CD4-positive, CD25-positive, alpha-beta regulatory T cell (primary cell): ENCODE data around the gene PRPF38B. TPM values are rescaled to one million over a fixed set of nuclear protein-coding genes. Genes with fewer than 3 reads are reported as not detected.
A peak's percentile ranks its signal among the peaks of the same experiment; 100 is the strongest.

Experiments
- ATAC-seq, 2 donors: fragments of 150-1000 bp; cut with Tn5 transposase; one replicate each; pipeline ENCODE4 v1.10.0; 2021; ENCODE audit warnings: low read depth in 2 of 2, moderate number of reproducible peaks in 2 of 2, moderate library complexity in 1 of 2
- DNase-seq, 3 donors: peaks; one replicate each; pipeline versions ENCODE4 v3.0.0 to v3.0.0-alpha.2; 2012 to 2022; ENCODE audit warnings: mixed read lengths in 1 of 3
- H3K27ac ChIP-seq: one replicate; pipeline ENCODE4 v1.7.0; 2013; ENCODE audit warnings: mild to moderate bottlenecking, low read length; ENCODE audit not compliant: insufficient read depth, poor library complexity, severe bottlenecking
- H3K27me3 ChIP-seq: one replicate; pipeline ENCODE4 v1.7.0; 2013; ENCODE audit warnings: low read length; ENCODE audit not compliant: control insufficient read depth, insufficient read depth
- H3K36me3 ChIP-seq: one replicate; pipeline ENCODE4 v1.7.0; 2013; ENCODE audit warnings: mild to moderate bottlenecking, low read length, moderate library complexity; ENCODE audit not compliant: control insufficient read depth, insufficient read depth
- H3K4me1 ChIP-seq: 2 replicates; pipeline ENCODE4 v1.7.0; 2013; ENCODE audit warnings: mild to moderate bottlenecking, low read length; ENCODE audit not compliant: insufficient read depth, control insufficient read depth, poor library complexity, severe bottlenecking
- H3K4me3 ChIP-seq: one replicate; pipeline ENCODE4 v1.7.0; 2013; ENCODE audit warnings: low read depth, mild to moderate bottlenecking, low read length, moderate library complexity
- H3K9me3 ChIP-seq, 2 experiments: 1 replicate in 1 of 2; 2 replicates in 1 of 2; pipeline ENCODE4 v1.7.0; 2013; ENCODE audit warnings: low read length in 2 of 2, mild to moderate bottlenecking in 1 of 2, moderate library complexity in 1 of 2; ENCODE audit not compliant: control insufficient read depth in 2 of 2
- H3K27ac Mint-ChIP-seq, 3 donors: one replicate each; pipeline ENCODE4 v1.8.0; 2020 to 2022; ENCODE audit warnings: mild to moderate bottlenecking in 3 of 3, mixed read lengths in 3 of 3, moderate library complexity in 2 of 3
- H3K27me3 Mint-ChIP-seq: one replicate; pipeline ENCODE4 v1.8.0; 2022; ENCODE audit warnings: mild to moderate bottlenecking, mixed read lengths
- H3K36me3 Mint-ChIP-seq: one replicate; pipeline ENCODE4 v1.8.0; 2020; ENCODE audit warnings: mixed read lengths
- H3K4me1 Mint-ChIP-seq, 4 donors: one replicate each; pipeline ENCODE4 v1.8.0; 2020 to 2022; ENCODE audit warnings: mixed read lengths in 4 of 4, mild to moderate bottlenecking in 1 of 4
- H3K4me3 Mint-ChIP-seq, 4 donors: one replicate each; pipeline ENCODE4 v1.8.0; 2020 to 2022; ENCODE audit warnings: mild to moderate bottlenecking in 4 of 4, mixed read lengths in 4 of 4, moderate library complexity in 3 of 4
- H3K9me3 Mint-ChIP-seq, 7 donors: one replicate each; pipeline ENCODE4 v1.8.0; 2020 to 2022; ENCODE audit warnings: mixed read lengths in 7 of 7, mild to moderate bottlenecking in 3 of 7, moderate library complexity in 2 of 7
- polyA plus RNA-seq, 4 donors: library from polyadenylated mRNA; unstranded; fragments of 300-500 nt; fragmentation: Illumina TruSeq; gene quantifications; one replicate each; pipeline ENCODE4 v1.2.3, GENCODE V29; 2021
- total RNA-seq: library from RNA; stranded (reverse); gene quantifications from one replicate; pipeline ENCODE4 v1.2.3, GENCODE V29; 2022

Gene PRPF38B
- total and polyA plus RNA-seq, 5 donors from 2014 or later = 18.9 to 132 (median 20.6) TPM

DNA sequence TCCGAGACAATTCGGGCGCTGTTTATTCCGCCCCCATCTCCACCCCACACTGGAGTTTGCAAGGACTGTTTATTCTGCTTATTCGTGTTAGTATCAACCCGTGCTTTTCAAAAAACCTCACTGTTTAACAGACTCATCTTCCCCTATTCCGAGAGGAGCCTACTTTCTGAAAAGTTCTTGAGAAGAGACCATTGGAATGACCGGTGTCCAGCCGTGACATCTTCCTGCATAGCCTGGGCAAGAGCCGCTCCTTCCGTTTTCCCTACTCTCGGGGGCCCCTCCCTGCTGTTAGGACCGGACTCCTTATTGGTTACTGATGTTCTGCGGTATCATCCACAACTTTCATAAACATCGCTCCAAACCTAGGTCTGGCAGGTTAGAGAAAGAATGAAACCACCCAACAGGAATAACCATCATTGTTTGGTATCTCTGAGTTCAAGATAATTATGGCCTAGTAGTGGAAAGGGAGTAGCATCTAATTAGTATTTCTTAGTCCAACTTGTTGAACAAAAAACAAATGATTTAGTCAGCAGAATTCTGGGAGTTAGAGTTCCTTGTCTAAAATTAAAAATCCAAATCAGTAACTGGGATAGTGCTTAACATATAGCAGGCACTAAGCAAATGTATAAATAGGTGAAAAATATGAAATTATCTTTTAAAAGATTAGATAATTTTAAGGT lies 55.2 kb downstream of the PRPF38B start:
- Histone ChIP-seq H3K27me3 (no peaks in the 10 kb centered on the region), H3K27ac (peak overlapping the region; percentile 92), H3K4me3 (peak overlapping the region; percentile 93), H3K4me1 (peaks cover 31% of the 10 kb centered on the region), H3K36me3 (peaks cover 1% of the 10 kb centered on the region), H3K9me3 (no peaks in the 10 kb centered on the region)
- ATAC-seq (no peak), DNase-seq (peak in 2 of 3 donors; percentile 35 to 44)
- Mint-ChIP-seq H3K27ac (peak overlapping the region; percentile 99), H3K9me3 (peaks cover 0 to 1% (median 0%) of the 10 kb centered on the region in 7 donors), H3K36me3 (peaks cover 10% of the 10 kb centered on the region), H3K4me1 (peaks cover 8 to 43% (median 37%) of the 10 kb centered on the region in 4 donors), H3K27me3 (peaks cover 6% of the 10 kb centered on the region), H3K4me3 (peak overlapping the region; percentile 92 to 100 (median 98))

DNA sequence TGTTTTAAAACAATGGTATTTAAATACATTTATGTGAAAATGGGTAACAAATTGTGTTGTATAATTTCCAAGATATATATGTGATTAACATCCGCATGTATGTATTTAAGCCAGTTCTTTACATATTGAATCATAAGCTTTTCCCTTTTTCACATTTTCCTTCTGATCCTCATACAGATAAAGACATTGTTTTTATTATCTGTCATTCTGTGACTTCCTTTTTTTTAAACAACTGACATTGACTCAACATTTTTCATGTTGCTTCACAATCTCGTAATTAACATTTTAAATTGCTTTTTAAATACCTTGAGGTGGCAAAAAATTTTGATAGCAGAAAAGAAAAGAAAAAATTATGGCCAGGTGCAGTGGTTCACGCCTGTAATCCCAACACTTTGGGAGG lies 55.8 kb downstream of the PRPF38B start:
- no peak for ATAC-seq
- peak overlapping the region; percentile 24 to 98 (median 94) for H3K4me3 Mint-ChIP-seq
- Histone ChIP-seq H3K4me3 (peak overlapping the region; percentile 93), H3K27me3 (no peaks in the 10 kb centered on the region), H3K9me3 (no peaks in the 10 kb centered on the region), H3K27ac (peak overlapping the region; percentile 92), H3K4me1 (peaks cover 31% of the 10 kb centered on the region), H3K36me3 (peaks cover 6% of the 10 kb centered on the region)
- peaks cover 13 to 49% (median 40%) of the 10 kb centered on the region in 4 donors for H3K4me1 Mint-ChIP-seq
- no peak for DNase-seq
- peaks cover 6% of the 10 kb centered on the region for H3K27me3 Mint-ChIP-seq
- peaks cover 0 to 1% (median 0%) of the 10 kb centered on the region in 7 donors for H3K9me3 Mint-ChIP-seq
- H3K36me3 Mint-ChIP-seq = peaks cover 15% of the 10 kb centered on the region
- H3K27ac Mint-ChIP-seq = peak overlapping the region; percentile 4 to 99 (median 70)

DNA sequence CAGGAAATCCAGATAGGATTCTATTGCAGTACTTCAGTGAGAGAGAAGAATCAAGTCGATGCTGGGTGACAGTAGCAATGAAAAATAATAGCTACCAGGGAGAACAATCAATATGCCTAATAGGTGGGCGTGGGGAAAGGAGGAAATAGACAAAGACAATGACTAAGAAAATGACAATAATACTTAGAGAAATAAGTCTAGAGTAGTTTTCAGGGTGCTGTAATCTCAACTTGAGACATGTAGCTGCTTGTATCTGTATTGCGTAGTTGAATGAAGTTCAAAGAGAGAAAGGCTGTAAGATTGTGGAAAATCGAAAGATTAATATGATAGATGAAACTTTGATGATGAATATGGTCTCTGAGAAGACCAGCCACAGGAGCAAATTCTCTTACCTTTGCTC lies 57.0 kb downstream of the PRPF38B start:
- no peaks in the 10 kb centered on the region for H3K9me3 ChIP-seq
- H3K9me3 Mint-ChIP-seq = peaks cover 0 to 1% (median 0%) of the 10 kb centered on the region in 7 donors
- no peak for DNase-seq
- peaks cover 10% of the 10 kb centered on the region for H3K36me3 ChIP-seq
- H3K27me3 ChIP-seq = no peaks in the 10 kb centered on the region
- peak overlapping the region; percentile 24 to 97 (median 68) for H3K4me3 Mint-ChIP-seq
- H3K4me1 ChIP-seq = peaks cover 31% of the 10 kb centered on the region
- H3K4me3 ChIP-seq = peak overlapping the region; percentile 23
- H3K27ac ChIP-seq = no peak overlapping the region
- peaks cover 18 to 53% (median 43%) of the 10 kb centered on the region in 4 donors for H3K4me1 Mint-ChIP-seq
- H3K27ac Mint-ChIP-seq = peak overlapping the region; percentile 0 to 53 (median 26)
- peaks cover 6% of the 10 kb centered on the region for H3K27me3 Mint-ChIP-seq
- H3K36me3 Mint-ChIP-seq = peaks cover 18% of the 10 kb centered on the region
- no peak for ATAC-seq

DNA sequence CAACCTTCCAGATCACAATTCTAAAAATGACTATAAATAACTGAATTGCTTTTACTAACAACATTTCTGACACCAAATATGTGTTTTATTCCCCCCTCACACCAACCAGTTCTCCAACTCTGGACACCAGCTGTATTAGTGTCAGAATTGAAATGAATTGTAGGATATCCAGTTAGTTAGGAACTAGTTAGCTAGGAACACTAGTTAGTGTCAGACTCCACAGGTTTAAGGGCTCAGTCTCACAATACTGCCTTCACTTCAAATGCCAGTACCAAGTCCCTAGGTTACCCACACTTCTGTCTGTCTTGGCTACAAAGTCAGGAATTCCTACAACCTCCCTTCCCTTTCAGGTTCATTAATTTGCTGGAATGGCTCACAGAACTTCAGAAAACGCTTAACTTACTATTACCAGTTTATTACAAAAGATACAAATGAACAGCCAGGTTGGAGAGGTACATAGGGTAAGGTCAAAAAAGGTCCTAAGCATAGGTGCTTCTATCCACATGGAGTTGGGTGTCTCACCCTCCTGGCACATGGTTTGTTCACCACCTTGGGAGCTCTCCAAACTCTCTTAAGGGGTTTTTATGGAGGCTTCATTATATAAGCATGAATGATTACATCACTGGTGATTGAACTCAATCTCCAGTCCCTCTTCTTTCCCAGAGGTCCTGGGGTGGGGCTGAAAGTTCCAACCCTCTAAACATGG lies 58.5 kb downstream of the PRPF38B start:
- Mint-ChIP-seq H3K9me3 (peaks cover 0 to 1% (median 0%) of the 10 kb centered on the region in 7 donors), H3K36me3 (peaks cover 25% of the 10 kb centered on the region), H3K4me3 (peak overlapping the region in 3 of 4 donors; percentile 24 to 85 (median 72)), H3K4me1 (peaks cover 22 to 63% (median 48%) of the 10 kb centered on the region in 4 donors), H3K27me3 (peaks cover 6% of the 10 kb centered on the region), H3K27ac (peak overlapping the region; percentile 62 to 70 (median 64))
- peaks cover 26% of the 10 kb centered on the region for H3K36me3 ChIP-seq
- H3K4me3 ChIP-seq = no peak overlapping the region
- no peaks in the 10 kb centered on the region for H3K9me3 ChIP-seq
- H3K4me1 ChIP-seq = peaks cover 31% of the 10 kb centered on the region
- no peaks in the 10 kb centered on the region for H3K27me3 ChIP-seq
- DNase-seq (no peak), ATAC-seq (no peak)
- H3K27ac ChIP-seq = no peak overlapping the region

Other genes with a start within 250 kb of the PRPF38B start
- not detected for gene NBPF6, start 242.0 kb upstream of the PRPF38B start, total RNA-seq
- not detected for gene NBPF6, start 242.0 kb upstream of the PRPF38B start, polyA plus RNA-seq
- 14.3 TPM for gene EEIG2, start 132.2 kb upstream of the PRPF38B start, total RNA-seq
- 1 to 10 TPM in 2 of 4 donors, under 1 TPM in 2; 0.43 to 2.0 (median 1.3) TPM for gene EEIG2, start 132.2 kb upstream of the PRPF38B start, polyA plus RNA-seq
- gene HENMT1, start 31.2 kb upstream of the PRPF38B start, total RNA-seq = 7.8 TPM
- gene HENMT1, start 31.2 kb upstream of the PRPF38B start, polyA plus RNA-seq = 10 to 100 TPM; 23.6 to 36.1 (median 29.8) TPM
- gene FNDC7, start 20.6 kb downstream of the PRPF38B start, total RNA-seq = 0.20 TPM
- not detected for gene FNDC7, start 20.6 kb downstream of the PRPF38B start, polyA plus RNA-seq
- gene STXBP3, start 54.4 kb downstream of the PRPF38B start, total RNA-seq = 71.8 TPM
- gene STXBP3, start 54.4 kb downstream of the PRPF38B start, polyA plus RNA-seq = 10 to 100 TPM; 43.5 to 56.3 (median 53.2) TPM
- gene AKNAD1, start 164.8 kb downstream of the PRPF38B start, total RNA-seq = not detected
- not detected for gene AKNAD1, start 164.8 kb downstream of the PRPF38B start, polyA plus RNA-seq
- gene GPSM2, start 184.7 kb downstream of the PRPF38B start, total RNA-seq = 4.7 TPM
- gene GPSM2, start 184.7 kb downstream of the PRPF38B start, polyA plus RNA-seq = 1 to 10 TPM; 2.2 to 5.4 (median 2.7) TPM